HG02588 (cell line): ENCODE measurements around the gene TMEM107.

Experiments
- ATAC-seq: cut with Tn5 transposase; IDR thresholded peaks from one replicate; pipeline ENCODE4 v1.9.1; 2021; ENCODE audit warnings: mild to moderate bottlenecking, moderate library complexity; ENCODE audit not compliant: unreplicated experiment

TMEM107 gene

GRCh38 chr17:8151641-8152111 is 24.5 kb downstream of the TMEM107 start:
- ATAC-seq, result no peak

- ATAC-seq, result no peak
Observed at GRCh38 chr17:8151120-8151640, 25.0 kb downstream of the TMEM107 start.

GRCh38 chr17:8150194-8151119 is 25.7 kb downstream of the TMEM107 start:
- no peak for ATAC-seq

GRCh38 chr17:8149419-8150193 is 26.6 kb downstream of the TMEM107 start:
- no peak for ATAC-seq

DNA sequence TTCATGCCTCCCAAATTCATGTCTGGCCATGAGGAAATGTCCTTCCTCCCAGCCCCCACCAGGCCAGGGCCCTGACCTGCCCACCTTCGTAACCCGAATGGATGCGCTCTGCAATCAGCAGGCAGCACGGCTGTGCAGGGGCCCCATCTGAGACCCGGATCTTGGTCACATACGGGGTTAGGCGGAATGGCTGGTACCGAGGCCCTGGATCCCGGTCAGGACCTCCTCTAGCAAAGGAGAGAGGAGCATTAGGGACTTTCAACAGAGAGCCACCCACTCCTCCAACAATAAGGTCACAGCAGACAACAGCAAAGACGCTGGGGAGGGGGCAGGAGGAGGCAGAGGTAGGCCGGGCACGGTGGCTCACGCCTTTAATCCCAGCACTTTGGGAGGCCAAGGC is 27.6 kb downstream of the TMEM107 start:
- ATAC-seq, result no peak

- no peak for ATAC-seq
Observed at GRCh38 chr17:8147805-8148404, 28.3 kb downstream of the TMEM107 start.

DNA sequence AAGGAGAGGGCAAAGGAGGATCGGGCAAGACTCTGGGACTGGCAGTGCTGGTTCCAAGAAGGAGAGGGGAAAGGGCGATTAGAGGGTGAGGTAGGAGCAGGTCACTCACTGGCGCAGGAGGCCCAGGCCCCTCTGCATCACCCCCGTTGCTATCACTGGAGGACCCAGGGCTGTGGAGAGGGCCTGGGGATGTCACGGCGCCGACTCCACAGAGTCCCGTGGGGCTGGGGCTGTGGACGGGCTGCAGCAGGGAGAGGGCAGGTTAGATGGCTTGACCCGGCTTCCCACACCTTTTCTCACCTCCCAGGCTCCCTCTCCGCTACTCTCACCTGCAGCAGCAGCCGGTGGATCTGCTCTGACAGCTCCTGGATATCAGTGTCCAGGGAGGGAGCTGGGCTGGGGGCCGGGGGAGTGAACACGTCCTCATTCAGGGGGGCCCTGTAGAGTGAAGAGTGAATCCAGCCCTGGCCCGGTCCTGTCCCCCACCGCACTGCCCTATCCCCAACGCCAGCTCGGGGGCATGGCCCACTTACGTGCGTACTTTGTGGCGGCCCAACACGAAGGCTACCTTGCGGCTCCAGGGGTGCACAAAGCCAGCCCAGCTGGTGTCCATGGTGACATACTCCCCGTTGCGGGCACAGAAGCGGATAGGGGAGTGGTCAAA is 28.9 kb downstream of the TMEM107 start:
- no peak for ATAC-seq

DNA sequence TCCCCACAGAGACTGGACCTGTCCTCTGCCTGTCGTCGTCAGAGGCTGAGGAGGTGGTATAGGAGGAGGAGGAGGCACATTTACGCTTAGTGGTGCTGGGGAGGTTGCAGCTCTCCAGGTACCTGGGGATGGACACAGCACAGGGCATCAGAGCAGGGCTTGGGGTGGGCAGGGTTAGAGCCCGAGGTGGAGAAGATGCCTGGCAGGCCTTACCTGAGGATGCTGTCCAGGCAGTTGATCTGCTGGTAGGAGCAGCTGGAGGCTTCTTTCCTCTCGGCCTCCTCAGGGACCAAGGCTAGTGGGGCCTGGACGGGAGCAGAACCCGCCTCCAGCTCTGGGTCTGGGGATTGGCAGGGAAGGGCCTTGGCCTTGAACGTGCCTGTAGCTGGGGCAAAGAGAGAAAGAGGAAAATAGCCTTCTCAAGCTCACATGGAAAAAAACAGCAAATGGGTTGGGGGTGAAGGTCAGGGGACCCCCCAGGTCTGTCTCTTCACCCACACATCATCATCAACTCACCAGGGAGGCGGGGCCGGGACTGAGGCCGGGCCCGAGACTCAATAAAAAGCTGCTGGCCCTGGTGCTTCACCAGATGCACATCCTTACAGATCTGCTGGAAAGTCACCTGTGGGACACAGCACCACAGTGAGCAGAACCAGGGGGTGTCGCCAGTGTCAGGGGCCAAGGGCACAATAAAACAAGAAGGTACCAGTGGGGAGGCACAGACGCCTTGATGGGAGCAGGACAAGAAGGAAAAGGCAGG is 29.6 kb downstream of the TMEM107 start:
- no peak for ATAC-seq

DNA sequence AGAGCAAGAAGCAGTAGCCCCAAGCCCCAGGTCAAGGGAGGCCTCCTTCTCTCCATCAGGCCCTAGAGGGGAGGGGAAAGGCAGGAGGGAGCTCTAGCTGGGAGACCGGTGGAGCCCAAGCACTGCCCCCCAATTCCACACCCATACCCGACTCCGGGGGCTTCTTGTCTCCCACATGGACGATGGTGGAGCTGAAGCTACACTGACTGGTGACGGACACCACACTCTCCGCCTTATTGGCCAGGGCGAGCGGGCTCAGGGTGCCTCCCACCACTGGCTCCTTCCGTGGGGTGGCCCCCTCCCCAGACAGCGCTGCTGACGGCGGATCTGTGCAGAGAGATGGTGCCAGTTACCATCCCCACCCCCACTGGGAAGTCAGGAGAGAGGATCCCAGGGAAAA is 30.4 kb downstream of the TMEM107 start:
- ATAC-seq, result no peak

DNA sequence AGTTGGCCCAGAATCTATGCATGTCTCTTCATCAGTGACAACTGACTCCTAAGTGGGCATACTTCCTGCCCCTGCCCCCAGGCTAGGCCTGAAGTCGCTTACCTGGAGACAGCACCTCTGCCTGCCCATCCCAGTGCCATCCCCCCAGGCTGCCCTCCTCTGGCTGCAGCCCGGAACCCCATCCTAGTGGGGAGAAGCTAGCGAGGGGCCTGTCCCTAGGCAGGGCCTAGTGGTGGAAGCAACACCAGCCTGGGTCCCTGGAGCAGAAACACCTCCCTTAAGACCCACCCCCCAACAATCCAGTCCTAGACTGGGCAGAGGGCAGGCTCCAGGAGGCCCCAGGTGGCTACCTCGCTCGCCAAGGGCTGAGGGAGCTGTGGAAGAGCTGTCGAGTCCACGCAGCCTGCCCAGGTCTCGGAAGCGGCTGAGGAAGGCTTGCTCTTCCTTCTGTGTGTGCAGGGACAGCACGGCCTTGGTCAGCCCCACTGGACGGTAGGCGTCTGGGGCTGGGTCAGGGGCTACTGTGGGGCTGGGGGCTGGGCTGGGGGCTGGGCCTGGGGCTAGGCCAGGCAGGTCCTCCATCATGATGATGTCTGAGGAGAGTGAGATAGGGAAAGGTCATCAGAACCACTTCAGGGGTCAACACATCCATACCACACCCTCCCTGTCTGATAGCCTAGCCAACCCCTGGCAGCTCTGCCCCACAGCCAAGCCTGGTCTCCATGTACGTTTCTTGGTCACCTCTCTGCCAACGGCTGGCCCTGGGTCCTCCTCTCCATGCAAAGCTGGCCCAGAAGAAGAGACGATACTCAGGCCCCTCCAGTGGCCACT is 31.6 kb downstream of the TMEM107 start:
- ATAC-seq, result no peak

DNA sequence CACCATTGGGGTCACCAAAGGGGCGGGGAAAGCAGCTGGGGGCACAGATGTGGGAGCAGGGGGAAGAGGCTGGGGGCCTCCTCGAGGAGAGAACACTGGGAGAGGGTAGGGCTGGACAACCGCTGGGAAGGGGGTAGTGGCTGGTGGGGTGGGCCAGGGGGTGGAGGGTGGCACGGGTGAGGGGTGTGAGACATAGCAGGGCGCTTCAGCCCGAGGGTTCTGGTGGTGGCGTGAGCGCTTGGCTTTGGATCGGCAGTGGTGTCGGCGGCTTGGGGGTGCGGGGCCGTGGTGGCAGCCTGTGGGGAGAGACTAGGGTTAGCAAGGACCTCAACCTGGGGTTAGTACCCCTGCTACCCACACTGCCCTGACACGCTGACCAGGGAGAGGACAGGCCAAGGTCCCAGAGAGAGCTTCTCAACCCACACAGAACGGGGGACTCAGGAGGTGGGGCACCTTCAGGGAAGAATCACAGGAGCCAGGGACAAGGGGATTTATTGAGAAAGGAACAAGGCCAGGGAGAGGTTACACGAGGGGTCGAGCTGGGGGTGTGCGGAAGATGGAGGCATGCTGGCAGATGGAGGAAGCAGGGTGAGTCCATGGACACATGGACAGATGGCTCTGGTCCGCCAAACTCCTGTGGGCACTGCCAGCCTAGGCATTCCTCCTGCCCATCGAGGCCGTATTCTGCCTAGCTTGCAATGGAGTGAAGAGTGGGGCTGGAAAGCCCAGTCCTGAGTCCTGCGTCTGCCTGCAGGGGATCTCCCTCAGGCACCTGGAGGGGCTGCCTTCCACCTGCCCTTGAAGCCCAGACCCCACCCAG is 32.4 kb downstream of the TMEM107 start:
- no peak for ATAC-seq

DNA sequence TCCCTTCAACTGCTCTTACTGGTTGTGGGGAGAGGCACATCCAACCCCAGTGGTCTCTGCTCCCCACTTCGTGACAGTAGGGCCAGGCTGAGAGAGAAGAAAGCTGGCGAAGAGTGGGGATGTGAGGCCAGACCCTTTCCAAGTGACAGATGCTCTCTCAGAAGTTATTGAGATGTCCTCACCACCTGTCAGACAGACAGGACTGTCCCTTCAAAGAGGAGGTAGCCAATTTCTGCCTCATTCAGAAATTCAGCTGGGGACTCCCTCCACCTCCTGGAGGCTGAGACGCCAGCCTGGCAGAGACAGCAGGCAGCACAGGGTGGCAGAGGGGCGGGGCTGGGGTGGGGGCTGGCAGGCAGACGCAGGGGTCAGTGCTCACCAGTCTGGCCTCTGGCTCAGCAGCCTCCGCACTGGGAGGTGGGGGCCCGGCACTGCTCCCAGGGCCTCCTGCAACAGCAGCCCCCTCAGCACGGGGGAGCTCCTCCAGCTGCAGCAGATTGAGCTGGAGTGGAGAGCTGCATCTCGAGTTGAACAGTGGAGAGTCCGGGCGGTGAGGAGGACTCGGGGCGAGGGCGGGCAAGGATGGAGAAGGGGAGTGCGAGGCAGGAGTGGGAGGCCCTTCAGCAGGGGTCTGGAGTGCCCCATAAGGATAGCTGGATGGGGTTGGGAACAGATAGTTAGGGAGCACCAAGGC is 33.1 kb downstream of the TMEM107 start:
- no peak for ATAC-seq

GRCh38 chr17:8142158-8142886 is 33.9 kb downstream of the TMEM107 start:
- ATAC-seq, result no peak

DNA sequence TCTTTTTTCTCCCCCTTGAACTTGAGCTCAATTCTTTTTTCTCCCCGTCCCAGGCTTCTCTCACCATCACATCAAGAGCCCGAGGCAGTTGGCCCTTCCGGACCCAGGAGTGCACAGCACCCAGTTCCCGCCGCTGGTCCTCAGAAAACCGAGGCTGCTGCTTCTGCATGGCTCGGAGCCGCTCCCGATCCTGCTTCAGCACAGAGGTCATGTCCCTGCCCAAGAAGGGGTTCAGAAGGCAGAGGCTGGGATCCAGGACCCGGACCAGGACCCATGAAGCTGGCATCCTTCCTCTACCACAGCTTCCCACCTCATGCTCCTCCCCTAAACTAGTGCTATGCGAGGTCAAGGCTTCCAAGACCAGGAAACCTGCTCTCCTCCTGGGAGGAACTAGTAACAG is 34.4 kb downstream of the TMEM107 start:
- no peak for ATAC-seq

DNA sequence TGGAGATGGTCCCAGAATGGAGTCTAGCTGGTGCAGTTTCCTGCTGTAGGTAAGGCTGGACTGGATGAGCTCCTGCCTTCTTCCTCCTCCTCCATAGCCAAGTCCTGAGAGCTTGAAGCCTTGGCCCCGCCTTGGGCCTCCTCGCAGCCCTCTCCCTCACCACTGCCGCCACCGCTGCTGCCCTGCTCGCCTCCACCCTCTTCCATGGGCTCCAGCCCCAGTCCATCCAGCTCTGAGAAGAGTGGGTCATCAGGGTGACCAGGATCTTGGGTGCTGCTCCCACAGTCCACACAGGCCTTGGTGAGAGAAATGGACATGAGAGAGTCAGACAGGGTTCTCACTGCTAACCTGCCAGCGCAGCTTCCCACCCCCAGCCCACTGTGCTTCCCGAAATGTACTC is 35.1 kb downstream of the TMEM107 start:
- no peak for ATAC-seq

- ATAC-seq, result no peak
Observed at GRCh38 chr17:8140065-8141029, 35.8 kb downstream of the TMEM107 start.
